G401.6 (cell line): ENCODE data around the gene IRAK4.

ENCODE experiments used
- FAIRE-seq: peaks from 2 replicates; lab custom pipeline; 2012; peaks lifted over from hg19 to GRCh38; lab: Jason Lieb, UNC

The IRAK4 gene

DNA sequence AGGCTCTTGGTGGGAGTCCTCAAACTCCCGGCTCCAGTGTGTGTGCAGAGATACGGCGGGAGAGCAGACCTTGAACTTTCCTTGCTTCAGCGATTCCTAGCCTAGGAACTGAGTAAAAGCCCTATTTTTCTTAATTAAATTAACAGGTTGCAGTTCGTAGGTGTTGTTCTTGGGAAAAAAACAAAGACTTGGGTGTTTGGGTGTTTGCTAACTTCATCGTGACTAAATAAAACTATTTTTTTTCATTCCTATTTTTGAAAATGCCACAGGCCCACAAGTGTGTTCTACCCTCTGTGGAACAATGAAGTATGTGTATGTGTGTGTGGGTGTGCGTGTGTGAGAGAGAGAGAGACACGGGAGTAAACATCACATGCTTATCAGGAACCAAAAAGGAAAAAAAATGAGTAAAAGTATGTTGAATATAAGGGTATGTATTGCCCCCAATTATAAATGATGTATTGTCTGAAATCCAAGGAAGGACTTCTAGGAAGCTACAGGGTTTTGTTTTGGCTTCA lies 77.8 kb downstream of the IRAK4 start:
- FAIRE-seq = no peak
